Thyroid gland (tissue), 4 donors: ENCODE data around the gene CBL. TPM values are rescaled to one million over a fixed set of nuclear protein-coding genes. Genes with fewer than 3 reads are reported as not detected.

ENCODE experiments used
- DNase-seq, 2 donors: peaks; one replicate each; pipeline ENCODE4 v3.0.0-alpha.2; 2019
- H3K27ac ChIP-seq, 3 donors: fragments of 200-600 bp; sonication (generic); 1 replicate in 2 of 3; 2 replicates in 1 of 3; pipeline ENCODE4 v1.5.1; 2016 to 2019; ENCODE audit warnings: mild to moderate bottlenecking in 1 of 3, moderate library complexity in 1 of 3
- H3K27me3 ChIP-seq: fragments of 200-600 bp; sonication (generic); one replicate; pipeline ENCODE4 v1.5.1; 2019
- H3K36me3 ChIP-seq, 2 donors: fragments of 200-600 bp; sonication (generic); one replicate each; pipeline ENCODE4 v1.5.1; 2016 to 2019
- H3K4me1 ChIP-seq, 2 donors: fragments of 200-600 bp; sonication (generic); one replicate each; pipeline ENCODE4 v1.5.1; 2017 to 2019
- H3K4me3 ChIP-seq, 3 donors: fragments of 200-600 bp; sonication (generic); replicated peaks in 1 of 3; 1 replicate in 2 of 3; 2 replicates in 1 of 3; pipeline ENCODE4 v1.5.1; 2016; ENCODE audit warnings: mild to moderate bottlenecking in 1 of 3
- H3K9me3 ChIP-seq: fragments of 200-600 bp; sonication (generic); one replicate; pipeline ENCODE4 v1.5.1; 2017
- POLR2A ChIP-seq, 2 donors: fragments of 450-650 bp; IDR thresholded peaks; one replicate each; pipeline ENCODE4 v1.6.1; 2017; ENCODE audit warnings: antibody characterized with exemption in 2 of 2, mild to moderate bottlenecking in 2 of 2, moderate library complexity in 1 of 2
- WGBS, 2 donors: methylation state at CpG; one replicate each; pipeline ENCODE4 v1.1.5; 2017; 5-methylcytosine and 5-hydroxymethylcytosine counted together
- intact Hi-C: fragments of 100-400 bp; cut with DNase I; formaldehyde crosslinking; loops from one replicate; pipeline ENCODE4 v1.15.1; 2023
- total RNA-seq, 4 donors: library from RNA; depleted of rRNA; stranded (reverse); fragments of >200 nt; gene quantifications; one replicate each; pipeline ENCODE4 v1.2.3, GENCODE V29; 2016
- TF ChIP-seq, protein P1 (sequence below), 6 experiments: fragments of 200-600 bp in 3 of 6; fragments of 450-650 bp in 3 of 6; sonication (generic) in 3 of 6; IDR thresholded peaks; one replicate each; pipeline ENCODE4 v1.5.1; 2016 to 2019; ENCODE audit warnings: antibody characterized with exemption in 6 of 6, mild to moderate bottlenecking in 2 of 6, inconsistent platforms in 1 of 6, moderate library complexity in 1 of 6

CBL gene
- total RNA-seq, 4 donors from 2014 or later: 9.4 to 14.5 (median 13.9) TPM

DNA sequence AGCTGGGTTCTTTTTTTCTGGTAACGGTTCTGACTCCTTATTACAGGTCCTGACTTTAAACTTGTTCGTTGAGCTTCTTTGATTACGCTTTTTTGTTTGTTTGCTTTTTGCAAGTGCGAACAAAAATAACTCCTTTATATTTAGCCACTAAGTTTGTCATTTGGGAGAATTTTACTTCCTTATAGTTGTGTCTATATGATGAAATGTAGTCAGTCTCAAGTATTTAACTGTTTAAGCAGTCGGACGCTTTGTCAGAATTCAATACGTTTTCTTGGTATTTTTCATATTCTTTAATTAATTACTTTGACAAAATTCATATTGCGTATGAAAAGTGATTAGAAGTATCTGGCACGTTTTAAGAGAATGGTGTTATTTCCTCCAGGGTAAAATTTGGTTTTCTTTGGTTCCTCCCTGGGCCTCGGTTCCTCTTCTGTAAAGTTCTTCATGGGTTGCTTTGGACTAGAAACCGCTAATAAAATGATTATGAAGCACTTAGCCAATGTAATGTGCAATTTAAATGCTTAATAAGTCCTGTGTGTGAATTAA lies 1.3 kb downstream of the CBL start:
- Histone ChIP-seq H3K9me3 (no peaks in the 10 kb centered on the region), H3K4me3 (peak overlapping the region in 1 of 3 donors; percentile 63), H3K36me3 (no peaks in the 10 kb centered on the region), H3K27ac (no peak overlapping the region), H3K27me3 (no peaks in the 10 kb centered on the region), H3K4me1 (peaks cover 15 to 18% of the 10 kb centered on the region in 2 donors)
- intact Hi-C loops: loop anchor here (10.0 kb wide), 2 partner anchors 77 to 117 kb away; no protein-coding TSS in a partner anchor
- TF ChIP-seq, protein P1, sequence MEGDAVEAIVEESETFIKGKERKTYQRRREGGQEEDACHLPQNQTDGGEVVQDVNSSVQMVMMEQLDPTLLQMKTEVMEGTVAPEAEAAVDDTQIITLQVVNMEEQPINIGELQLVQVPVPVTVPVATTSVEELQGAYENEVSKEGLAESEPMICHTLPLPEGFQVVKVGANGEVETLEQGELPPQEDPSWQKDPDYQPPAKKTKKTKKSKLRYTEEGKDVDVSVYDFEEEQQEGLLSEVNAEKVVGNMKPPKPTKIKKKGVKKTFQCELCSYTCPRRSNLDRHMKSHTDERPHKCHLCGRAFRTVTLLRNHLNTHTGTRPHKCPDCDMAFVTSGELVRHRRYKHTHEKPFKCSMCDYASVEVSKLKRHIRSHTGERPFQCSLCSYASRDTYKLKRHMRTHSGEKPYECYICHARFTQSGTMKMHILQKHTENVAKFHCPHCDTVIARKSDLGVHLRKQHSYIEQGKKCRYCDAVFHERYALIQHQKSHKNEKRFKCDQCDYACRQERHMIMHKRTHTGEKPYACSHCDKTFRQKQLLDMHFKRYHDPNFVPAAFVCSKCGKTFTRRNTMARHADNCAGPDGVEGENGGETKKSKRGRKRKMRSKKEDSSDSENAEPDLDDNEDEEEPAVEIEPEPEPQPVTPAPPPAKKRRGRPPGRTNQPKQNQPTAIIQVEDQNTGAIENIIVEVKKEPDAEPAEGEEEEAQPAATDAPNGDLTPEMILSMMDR (IDR thresholded peaks at IDR 0.05): no peak
- no peak for TF ChIP-seq POLR2A (IDR thresholded peaks at IDR 0.05)
- no peak for DNase-seq
- WGBS, 2 donors: 45 to 54% methylated on average over 11 of the region's 11 CpGs

DNA sequence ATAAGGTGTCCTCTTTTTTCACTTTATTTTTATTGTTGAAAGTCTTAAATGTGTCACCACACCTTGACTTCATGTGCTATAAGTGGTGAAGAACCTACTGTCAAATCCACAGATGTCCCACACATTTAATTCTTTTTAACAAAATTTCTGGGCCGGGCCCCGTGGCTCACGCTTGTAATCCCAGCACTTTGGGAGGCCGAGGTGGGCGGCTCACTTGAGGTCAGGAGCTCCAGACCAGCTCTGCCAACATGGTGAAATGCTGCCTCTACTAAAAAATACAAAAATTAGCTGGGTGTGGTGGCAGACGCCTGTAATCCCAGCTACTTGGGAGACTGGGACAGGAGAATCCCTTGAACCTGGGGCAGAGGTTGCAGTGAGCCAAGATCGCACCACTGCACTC lies 3.0 kb downstream of the CBL start:
- H3K27me3 ChIP-seq: no peaks in the 10 kb centered on the region
- WGBS, 2 donors: 93 to 97% methylated on average over 7 of the region's 7 CpGs
- H3K4me1 ChIP-seq: peaks cover 18 to 27% of the 10 kb centered on the region in 2 donors
- H3K36me3 ChIP-seq: no peaks in the 10 kb centered on the region
- TF ChIP-seq, protein P1 (IDR thresholded peaks at IDR 0.05): no peak
- TF ChIP-seq POLR2A (IDR thresholded peaks at IDR 0.05): no peak
- H3K27ac ChIP-seq: no peak overlapping the region
- intact Hi-C loops: loop anchor here (10.0 kb wide), 2 partner anchors 76 to 116 kb away; no protein-coding TSS in a partner anchor
- no peaks in the 10 kb centered on the region for H3K9me3 ChIP-seq
- H3K4me3 ChIP-seq: no peak overlapping the region
- DNase-seq: no peak

DNA sequence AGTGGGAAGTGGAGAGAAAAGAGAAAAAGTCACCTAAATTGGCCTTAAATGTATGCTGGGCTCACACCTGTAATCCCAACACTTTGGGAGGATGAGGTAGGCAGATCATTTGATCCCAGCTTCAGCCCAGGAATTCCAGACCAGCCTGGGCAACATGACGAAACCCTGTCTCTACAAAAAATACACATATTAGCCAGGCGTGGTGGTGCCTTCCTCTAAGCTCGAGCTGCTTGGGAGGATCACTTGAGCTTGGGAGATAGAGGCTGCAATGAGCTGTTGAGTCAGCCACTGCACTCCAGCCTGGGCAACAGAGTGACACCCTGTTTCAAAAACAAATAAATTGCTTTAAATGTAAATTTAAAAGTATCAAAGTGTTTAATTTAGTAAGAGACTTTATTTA lies 3.9 kb downstream of the CBL start:
- Histone ChIP-seq H3K27me3 (no peaks in the 10 kb centered on the region), H3K4me3 (no peak overlapping the region), H3K36me3 (no peaks in the 10 kb centered on the region), H3K27ac (no peak overlapping the region), H3K9me3 (no peaks in the 10 kb centered on the region), H3K4me1 (peaks cover 17 to 26% of the 10 kb centered on the region in 2 donors)
- intact Hi-C loops: no loop called here
- TF ChIP-seq, protein P1 (IDR thresholded peaks at IDR 0.05): no peak
- TF ChIP-seq POLR2A (IDR thresholded peaks at IDR 0.05): no peak
- 93 to 96% methylated on average over 3 of the region's 3 CpGs for WGBS, 2 donors
- DNase-seq: no peak

DNA sequence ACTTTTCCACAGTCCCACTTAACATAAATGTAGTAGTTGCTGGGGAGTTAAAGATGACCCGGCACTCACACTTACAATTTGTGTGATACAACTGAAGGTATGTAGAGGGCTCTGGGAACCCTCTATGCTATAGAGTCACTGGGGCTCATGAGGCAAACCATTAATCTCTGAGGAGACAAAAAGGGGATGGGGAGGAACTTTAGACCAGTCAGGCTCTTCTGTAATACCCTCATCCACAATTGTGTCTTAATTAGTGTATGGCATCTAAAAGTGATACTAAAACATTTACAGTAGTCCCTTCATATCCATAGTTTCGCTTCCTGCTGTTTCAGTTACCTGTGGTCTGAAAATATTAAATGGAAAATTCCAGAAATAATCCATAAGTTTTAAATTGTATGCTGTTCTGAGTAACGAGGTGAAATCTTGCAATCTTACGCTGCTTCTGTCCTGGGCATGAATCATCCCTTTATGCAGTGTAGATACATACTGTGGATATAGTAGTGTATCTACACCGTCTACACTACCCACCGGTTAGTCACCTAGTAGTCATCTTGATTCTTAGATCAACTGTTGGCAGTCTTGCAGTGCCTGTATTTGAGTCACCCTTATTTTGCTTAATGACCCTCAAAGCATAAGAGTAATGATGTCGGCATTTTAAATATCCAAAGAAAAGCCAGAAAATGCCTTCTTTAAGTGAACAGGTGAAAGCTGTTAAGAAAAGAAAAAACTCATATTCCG lies 12.2 kb downstream of the CBL start:
- Histone ChIP-seq H3K27ac (no peak overlapping the region), H3K9me3 (no peaks in the 10 kb centered on the region), H3K36me3 (no peaks in the 10 kb centered on the region), H3K4me1 (peaks cover 0 to 9% of the 10 kb centered on the region in 2 donors), H3K4me3 (no peak overlapping the region), H3K27me3 (no peaks in the 10 kb centered on the region)
- DNase-seq: no peak
- 89 to 94% methylated on average over 8 of the region's 8 CpGs for WGBS, 2 donors
- intact Hi-C loops: no loop called here
- TF ChIP-seq POLR2A (IDR thresholded peaks at IDR 0.05): no peak
- TF ChIP-seq, protein P1 (IDR thresholded peaks at IDR 0.05): no peak

DNA sequence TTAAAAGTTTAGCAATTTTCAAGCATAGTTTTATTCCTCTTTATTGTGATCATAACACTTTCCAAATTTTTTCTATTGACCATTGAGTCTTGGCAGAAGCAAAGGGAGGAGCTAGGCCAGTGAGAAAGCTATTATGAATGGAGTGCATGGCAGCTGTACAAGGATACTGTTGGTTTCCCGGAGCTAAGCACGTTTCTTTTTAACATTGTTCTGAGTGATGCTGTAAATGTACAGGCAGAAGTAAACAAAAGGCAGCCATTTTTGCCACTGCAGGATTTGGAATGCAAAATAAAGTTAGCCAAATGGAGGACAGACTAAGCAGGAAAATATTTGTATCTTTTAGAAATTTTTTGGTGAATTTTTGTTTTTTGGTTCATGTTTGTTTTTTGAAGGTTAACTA lies 16.2 kb downstream of the CBL start:
- Histone ChIP-seq H3K4me1 (peaks cover 0 to 4% of the 10 kb centered on the region in 2 donors), H3K27me3 (no peaks in the 10 kb centered on the region), H3K4me3 (no peak overlapping the region), H3K27ac (no peak overlapping the region), H3K9me3 (no peaks in the 10 kb centered on the region), H3K36me3 (no peaks in the 10 kb centered on the region)
- intact Hi-C loops: no loop called here
- DNase-seq: no peak
- 15 to 22% methylated on average over 2 of the region's 2 CpGs for WGBS, 2 donors
- TF ChIP-seq, protein P1 (IDR thresholded peaks at IDR 0.05): no peak
- no peak for TF ChIP-seq POLR2A (IDR thresholded peaks at IDR 0.05)
